GM12864 (cell line): ENCODE results near the gene RUVBL1.

ENCODE experiments used
- DNase-seq: peaks from one replicate; pipeline ENCODE4 v3.0.0-alpha.2; 2011; ENCODE audit warnings: low read depth
- H3K4me3 ChIP-seq: 2 replicates; pipeline ENCODE4 v1.5.1; 2011; ENCODE audit warnings: mild to moderate bottlenecking, low read depth, low read length, control low read depth
- CTCF ChIP-seq: IDR thresholded peaks from 2 replicates; pipeline ENCODE4 v1.5.1; 2011; ENCODE audit warnings: low read depth, mild to moderate bottlenecking, moderate library complexity, low read length, control low read depth, inconsistent platforms; ENCODE audit errors: missing control alignments

The RUVBL1 gene

GRCh38 chr3:128060473-128061381, 62.9 kb downstream of the RUVBL1 start:
- no peak overlapping the region for H3K4me3 ChIP-seq
- no peak for DNase-seq
- no peak for TF ChIP-seq CTCF

- H3K4me3 ChIP-seq: no peak overlapping the region
- no peak for DNase-seq
- TF ChIP-seq CTCF: no peak
These were observed 67.4 kb downstream of the RUVBL1 start for GRCh38 chr3:128056258-128056657.

- DNase-seq: no peak
- TF ChIP-seq CTCF: no peak
- H3K4me3 ChIP-seq: peak overlapping the region; percentile 78
These were observed 69.2 kb downstream of the RUVBL1 start for GRCh38 chr3:128054367-128054766.

- no peak for DNase-seq
- TF ChIP-seq CTCF: no peak
- peak overlapping the region; percentile 78 for H3K4me3 ChIP-seq
These were observed 70.0 kb downstream of the RUVBL1 start for GRCh38 chr3:128053614-128054013.

- DNase-seq: no peak
- H3K4me3 ChIP-seq: peak overlapping the region; percentile 78
- no peak for TF ChIP-seq CTCF
These were observed 70.8 kb downstream of the RUVBL1 start for GRCh38 chr3:128052595-128053351.

- DNase-seq: peak; percentile 79
- TF ChIP-seq CTCF: no peak
- peak within 1 kb of the TSS; percentile 83 for H3K4me3 ChIP-seq
These were observed 71.6 kb downstream of the RUVBL1 start, which contains the start of gene SEC61A1 for GRCh38 chr3:128051837-128052594. Gene SEC61A1, plus strand, starts transcription at chr3:128052437. Its CDS starts 116 bp downstream, at chr3:128052553.
